GM12873 (cell line): ENCODE data around the gene PTGER2.

Experiments
- TF ChIP-seq, protein P1 (sequence below): IDR thresholded peaks from 2 replicates; pipeline ENCODE4 v1.5.1; 2012; ENCODE audit warnings: low read depth, mild to moderate bottlenecking, moderate library complexity, low read length, control low read depth; ENCODE audit not compliant: insufficient read depth; ENCODE audit errors: missing control alignments

Gene PTGER2

DNA sequence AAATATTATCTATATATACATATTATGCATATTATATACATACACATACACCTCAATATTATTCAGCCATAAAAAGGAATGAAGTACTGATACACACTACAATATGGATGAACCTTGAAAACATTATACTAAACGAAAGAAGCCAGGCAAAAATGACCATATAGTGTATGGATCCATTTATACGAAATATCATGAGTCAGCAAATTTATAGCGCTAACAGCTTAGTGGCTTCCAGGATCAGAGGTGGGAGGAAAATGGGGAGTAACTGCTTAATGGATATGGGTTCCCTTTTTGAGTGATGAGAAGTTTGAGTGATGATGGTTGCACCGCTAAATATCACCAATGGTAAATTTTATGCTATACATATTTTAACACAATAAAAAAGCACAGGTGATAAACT is 32.7 kb downstream of the PTGER2 start:
- TF ChIP-seq, protein P1, sequence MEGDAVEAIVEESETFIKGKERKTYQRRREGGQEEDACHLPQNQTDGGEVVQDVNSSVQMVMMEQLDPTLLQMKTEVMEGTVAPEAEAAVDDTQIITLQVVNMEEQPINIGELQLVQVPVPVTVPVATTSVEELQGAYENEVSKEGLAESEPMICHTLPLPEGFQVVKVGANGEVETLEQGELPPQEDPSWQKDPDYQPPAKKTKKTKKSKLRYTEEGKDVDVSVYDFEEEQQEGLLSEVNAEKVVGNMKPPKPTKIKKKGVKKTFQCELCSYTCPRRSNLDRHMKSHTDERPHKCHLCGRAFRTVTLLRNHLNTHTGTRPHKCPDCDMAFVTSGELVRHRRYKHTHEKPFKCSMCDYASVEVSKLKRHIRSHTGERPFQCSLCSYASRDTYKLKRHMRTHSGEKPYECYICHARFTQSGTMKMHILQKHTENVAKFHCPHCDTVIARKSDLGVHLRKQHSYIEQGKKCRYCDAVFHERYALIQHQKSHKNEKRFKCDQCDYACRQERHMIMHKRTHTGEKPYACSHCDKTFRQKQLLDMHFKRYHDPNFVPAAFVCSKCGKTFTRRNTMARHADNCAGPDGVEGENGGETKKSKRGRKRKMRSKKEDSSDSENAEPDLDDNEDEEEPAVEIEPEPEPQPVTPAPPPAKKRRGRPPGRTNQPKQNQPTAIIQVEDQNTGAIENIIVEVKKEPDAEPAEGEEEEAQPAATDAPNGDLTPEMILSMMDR = no peak

DNA sequence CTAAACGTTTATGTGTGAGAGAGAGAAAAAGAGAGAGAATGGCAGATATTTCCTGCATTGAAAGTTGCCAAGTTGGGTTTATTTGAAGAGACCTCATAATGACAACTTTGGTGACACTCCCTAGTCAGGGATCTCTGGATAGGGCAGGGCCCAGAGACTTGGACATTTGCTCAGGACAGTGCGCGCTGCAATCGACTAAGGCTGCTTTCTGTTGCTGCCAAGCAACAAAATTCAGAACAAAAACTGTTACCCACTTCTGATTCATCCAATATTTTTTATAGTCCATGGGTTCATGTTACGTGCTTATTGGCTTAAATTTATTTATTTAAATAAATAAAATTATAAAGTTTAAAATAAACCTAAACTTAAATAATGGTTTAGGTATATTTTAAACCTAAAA is 34.2 kb downstream of the PTGER2 start:
- TF ChIP-seq, protein P1 = no peak

DNA sequence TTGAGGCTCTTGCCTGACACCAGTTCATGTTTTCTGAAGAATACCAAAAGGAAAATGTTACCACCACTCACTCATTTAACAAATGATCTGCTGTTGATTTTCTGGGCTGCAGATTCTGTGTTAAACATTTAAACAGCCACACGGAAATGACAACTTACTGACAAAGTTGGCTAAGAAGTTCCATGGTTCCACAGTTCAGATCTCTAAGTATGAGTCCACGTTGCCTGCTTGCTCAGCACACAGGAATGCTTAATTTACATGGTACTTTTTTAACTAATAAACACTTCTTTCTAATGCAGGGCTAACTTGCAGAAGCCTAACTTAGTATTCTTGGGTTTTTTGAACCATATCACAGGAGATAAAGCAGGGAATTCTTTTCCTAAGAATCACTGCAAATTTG is 34.7 kb downstream of the PTGER2 start:
- TF ChIP-seq, protein P1 = no peak

DNA sequence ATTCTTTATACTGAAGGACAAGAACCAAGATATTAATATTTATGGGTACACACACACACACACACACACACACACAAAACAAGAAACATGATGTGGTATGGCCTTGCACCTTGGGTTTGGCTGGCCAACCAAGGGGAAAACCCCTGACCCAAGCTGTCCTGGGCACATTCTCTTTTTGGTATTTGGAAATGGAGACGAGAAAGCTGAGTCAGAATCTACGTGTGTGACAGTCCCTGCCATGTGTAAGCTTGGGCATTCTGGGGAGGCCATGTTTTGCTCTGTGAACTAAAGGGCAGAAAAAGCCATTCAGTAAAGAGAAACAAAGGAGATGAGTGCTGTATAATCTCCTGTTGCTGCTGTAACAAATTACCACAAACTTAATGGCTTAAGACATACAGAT is 35.6 kb downstream of the PTGER2 start:
- TF ChIP-seq, protein P1 = no peak

DNA sequence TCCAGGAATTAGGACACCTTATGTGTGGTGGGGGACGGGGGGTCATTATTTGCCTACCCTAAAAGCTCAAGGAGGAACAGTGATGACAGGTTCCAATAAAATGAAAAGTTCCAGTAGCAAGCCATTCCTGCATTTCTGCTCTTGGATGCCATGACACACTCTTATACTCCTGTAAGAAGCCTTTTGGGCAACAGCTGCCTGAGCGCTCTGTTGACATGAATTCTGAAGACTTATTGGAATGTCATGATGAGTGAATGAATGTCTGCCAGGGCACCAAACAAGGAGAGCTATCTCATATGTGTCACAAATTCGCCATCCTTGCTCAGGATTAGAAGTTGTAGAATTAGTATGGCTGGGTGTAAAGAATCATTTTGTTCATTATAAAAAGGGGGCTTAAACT is 36.3 kb downstream of the PTGER2 start:
- TF ChIP-seq, protein P1 = no peak

DNA sequence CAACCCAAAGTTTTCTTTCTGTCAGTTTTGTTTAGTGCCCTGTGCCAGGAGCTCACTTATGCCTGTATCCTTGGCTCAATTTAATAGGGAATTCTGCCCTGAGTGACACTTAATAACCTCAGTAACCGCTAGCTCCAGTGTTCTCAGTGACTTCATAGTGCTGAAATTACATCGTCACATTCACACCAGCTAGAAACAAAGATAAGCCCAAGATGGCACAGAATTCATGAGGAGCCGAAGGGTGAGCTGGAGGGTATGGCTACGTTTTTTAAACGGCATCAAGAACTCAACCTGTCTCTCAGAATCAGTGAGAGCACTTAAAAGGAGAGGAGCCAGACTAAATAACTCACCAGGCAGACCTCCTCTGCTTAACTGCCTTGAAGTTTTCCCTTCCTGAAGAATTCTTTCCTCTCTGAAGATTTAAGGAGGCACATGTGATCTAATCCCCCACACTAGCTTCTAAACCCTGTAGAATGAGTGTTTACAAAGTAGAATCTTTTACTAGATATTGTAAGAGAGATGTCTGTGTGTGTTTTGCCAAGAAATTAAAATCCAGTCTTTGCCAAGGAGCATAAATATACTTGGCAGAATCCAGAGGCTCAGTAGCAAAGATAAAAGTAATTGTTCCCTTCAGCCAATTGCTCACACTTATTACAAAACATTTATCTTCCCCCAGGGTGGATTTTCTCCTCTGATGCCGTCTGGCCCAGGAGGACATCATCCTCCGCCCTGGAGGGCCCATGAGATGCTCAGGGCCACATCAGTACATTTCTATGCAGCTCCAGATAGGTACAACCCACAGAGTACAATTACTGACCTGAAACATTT is 37.3 kb downstream of the PTGER2 start:
- TF ChIP-seq, protein P1 = no peak

DNA sequence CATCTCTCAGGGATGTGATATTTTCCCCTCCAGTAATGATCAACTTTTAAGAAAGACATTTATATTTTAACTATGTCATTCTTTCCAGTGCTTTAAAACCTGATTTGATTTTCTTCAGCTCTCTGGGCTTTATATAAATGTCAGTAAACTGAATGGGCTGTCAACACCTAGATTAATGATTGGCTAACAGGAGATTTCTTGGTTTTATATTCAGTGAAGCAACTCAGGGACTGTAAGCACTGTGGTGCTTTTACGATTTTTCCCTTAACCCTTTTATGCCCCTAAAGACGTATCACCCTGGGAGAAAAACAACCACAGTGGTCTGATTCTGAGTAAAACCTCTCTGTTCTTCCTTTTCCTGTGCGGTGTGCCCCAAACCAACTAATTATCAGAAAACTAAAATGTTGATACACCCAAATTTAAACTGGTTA is 38.0 kb downstream of the PTGER2 start:
- TF ChIP-seq, protein P1 = no peak
